Caco-2 (cell line): ENCODE measurements around the gene TMEM19. TPM values are rescaled to one million over a fixed set of nuclear protein-coding genes. Genes with fewer than 3 reads are reported as not detected.

Experiments used
- BruUV-seq: library from RNA; stranded (reverse); fragments of 400-500 nt; replicated peaks from 2 replicates; lab custom pipeline; 2021; lab: Mats Ljungman, UMichigan
- CTCF ChIA-PET: fragments of 300-600 bp; sonication (Branson Sonifier 250); formaldehyde crosslinking; loops from one replicate; lab custom pipeline; 2022; ENCODE audit warnings: antibody characterized with exemption; lab: Charles Lee
- POLR2A ChIA-PET: fragments of 300-600 bp; sonication (Branson Sonifier 250); formaldehyde crosslinking; loops from one replicate; lab custom pipeline; 2022; ENCODE audit warnings: antibody characterized with exemption; lab: Charles Lee
- DNase-seq, 2 experiments: peaks; one replicate each; pipeline versions ENCODE4 v3.0.0 to v3.0.0-alpha.2; 2020 to 2022
- H3K27me3 ChIP-seq: replicated peaks from 2 replicates; pipeline ENCODE4 v1.6.0; 2011; ENCODE audit warnings: low read length; ENCODE audit not compliant: control insufficient read depth, insufficient read depth
- H3K36me3 ChIP-seq: 2 replicates; pipeline ENCODE4 v1.5.1; 2011; ENCODE audit warnings: low read length; ENCODE audit not compliant: control insufficient read depth, insufficient read depth
- H3K4me1 ChIP-seq: fragments of 250-450 bp; sonication (Bioruptor Pico); 2 replicates; pipeline ENCODE4 v1.5.1; 2020; ENCODE audit warnings: mild to moderate bottlenecking
- H3K4me3 ChIP-seq: 2 replicates; pipeline ENCODE4 v1.5.1; 2011; ENCODE audit warnings: low read depth, mild to moderate bottlenecking, control low read depth, low read length
- H3K9me3 ChIP-seq: fragments of 250-450 bp; sonication (Bioruptor Pico); 2 replicates; pipeline ENCODE4 v1.5.1; 2020; ENCODE audit warnings: mild to moderate bottlenecking, moderate library complexity
- H3K27ac Mint-ChIP-seq: one replicate; pipeline ENCODE4 v1.8.0; 2022; ENCODE audit warnings: mixed read lengths; ENCODE audit not compliant: unreplicated experiment
- H3K27me3 Mint-ChIP-seq: one replicate; pipeline ENCODE4 v1.8.0; 2022; ENCODE audit warnings: mixed read lengths; ENCODE audit not compliant: insufficient read depth, unreplicated experiment
- H3K36me3 Mint-ChIP-seq: one replicate; pipeline ENCODE4 v1.8.0; 2022; ENCODE audit warnings: mild to moderate bottlenecking, mixed read lengths; ENCODE audit not compliant: insufficient read depth, unreplicated experiment
- H3K4me1 Mint-ChIP-seq: one replicate; pipeline ENCODE4 v1.8.0; 2022; ENCODE audit warnings: low read depth, mixed read lengths; ENCODE audit not compliant: unreplicated experiment
- H3K4me3 Mint-ChIP-seq: one replicate; pipeline ENCODE4 v1.8.0; 2022; ENCODE audit warnings: mild to moderate bottlenecking, moderate library complexity, mixed read lengths; ENCODE audit not compliant: unreplicated experiment
- H3K9me3 Mint-ChIP-seq: one replicate; pipeline ENCODE4 v1.8.0; 2022; ENCODE audit warnings: mixed read lengths; ENCODE audit not compliant: unreplicated experiment
- CTCF ChIP-seq, 2 experiments: fragments of 200-600 bp in 1 of 2; IDR thresholded peaks; 1 replicate in 1 of 2; 2 replicates in 1 of 2; pipeline versions ENCODE4 v1.5.1 to v1.8.0; 2011 to 2022; ENCODE audit warnings: antibody characterized with exemption in 1 of 2, control low read depth in 1 of 2, inconsistent platforms in 1 of 2, low read depth in 1 of 2, low read length in 1 of 2, mild to moderate bottlenecking in 1 of 2, moderate library complexity in 1 of 2; ENCODE audit not compliant: insufficient read depth in 1 of 2, severe bottlenecking in 1 of 2, unreplicated experiment in 1 of 2
- intact Hi-C: fragments of 100-400 bp; cut with micrococcal nuclease; formaldehyde crosslinking; loops from one replicate; pipeline ENCODE4 v1.10.0; 2022; ENCODE audit not compliant: unreplicated experiment
- total RNA-seq: library from RNA; stranded (reverse); gene quantifications from 2 replicates; pipeline ENCODE4 v1.2.3, GENCODE V29; 2022

The TMEM19 gene
- total RNA-seq, 1 experiment from 2014 or later: 24.2 TPM

DNA sequence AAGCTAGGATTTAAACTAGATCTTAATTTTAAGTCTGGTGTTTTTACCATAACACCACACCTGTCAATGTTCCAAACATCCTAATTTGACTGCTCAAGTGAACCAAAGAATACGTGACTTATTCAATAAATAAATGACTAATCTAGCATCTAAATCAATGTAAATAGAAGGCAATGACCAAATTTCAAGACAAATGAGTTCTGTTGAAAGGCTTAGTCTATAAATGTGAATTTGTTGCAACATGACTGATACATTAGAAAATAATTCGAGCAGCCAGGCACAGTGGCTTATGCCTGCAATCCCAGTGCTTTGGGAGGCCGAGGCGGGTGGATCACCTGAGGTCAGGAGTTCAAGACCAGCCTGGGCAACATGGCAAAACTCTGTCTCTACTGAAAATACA is 37.3 kb upstream of the TMEM19 start:
- Histone ChIP-seq H3K4me1 (no peaks in the 10 kb centered on the region; the same call in 1 of the 2 replicates), H3K27me3 (no peaks in the 10 kb centered on the region), H3K4me3 (no peak overlapping the region), H3K36me3 (no peaks in the 10 kb centered on the region), H3K9me3 (no peaks in the 10 kb centered on the region)
- POLR2A ChIA-PET: no interaction called here
- H3K4me3 Mint-ChIP-seq: no peak overlapping the region
- TF ChIP-seq CTCF (IDR thresholded peaks at IDR 0.05; ENCODE audit: insufficient read depth in 1 of 2, low read depth in 1 of 2, low read length in 1 of 2, severe bottlenecking in 1 of 2, unreplicated experiment in 1 of 2): no peak
- no peak overlapping the region for H3K27ac Mint-ChIP-seq
- DNase-seq: no peak
- H3K27me3 Mint-ChIP-seq: no peaks in the 10 kb centered on the region
- CTCF ChIA-PET: interaction anchor here (0.7 kb wide), 1 partner anchor 12 kb away, joined by 3 read pairs; no protein-coding TSS in a partner anchor
- H3K36me3 Mint-ChIP-seq: peaks cover 46% of the 10 kb centered on the region
- peaks cover 15% of the 10 kb centered on the region for H3K4me1 Mint-ChIP-seq
- no TSS peak for BruUV-seq
- intact Hi-C loops: no loop called here
- H3K9me3 Mint-ChIP-seq: peaks cover 9% of the 10 kb centered on the region

DNA sequence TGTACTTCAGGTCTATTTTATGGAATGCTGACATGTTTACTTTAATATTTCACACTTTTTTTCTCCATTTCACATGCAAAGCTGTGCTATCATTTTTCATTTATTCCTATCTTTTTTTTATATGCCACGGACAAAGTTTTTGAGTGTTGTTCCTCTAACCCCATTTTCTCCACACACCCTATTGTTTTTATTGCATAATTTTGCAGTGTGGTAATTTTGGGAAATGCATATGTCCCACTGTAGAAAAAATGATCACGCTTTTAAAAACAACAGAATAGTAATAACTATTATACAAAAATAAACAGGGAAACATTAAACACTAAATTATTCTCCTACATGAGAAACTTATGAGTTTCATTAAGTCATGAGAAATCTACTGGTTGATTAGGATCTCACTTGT is 36.5 kb upstream of the TMEM19 start:
- H3K27me3 ChIP-seq: no peaks in the 10 kb centered on the region
- no peaks in the 10 kb centered on the region for H3K4me1 ChIP-seq
- ChIA-PET CTCF (no interaction called here), POLR2A (no interaction called here)
- DNase-seq: no peak
- Mint-ChIP-seq H3K4me3 (no peak overlapping the region), H3K36me3 (peaks cover 38% of the 10 kb centered on the region), H3K9me3 (peaks cover 1% of the 10 kb centered on the region), H3K4me1 (peaks cover 7% of the 10 kb centered on the region), H3K27me3 (no peaks in the 10 kb centered on the region), H3K27ac (no peak overlapping the region)
- no TSS peak for BruUV-seq
- no peak overlapping the region for H3K4me3 ChIP-seq
- no peaks in the 10 kb centered on the region for H3K36me3 ChIP-seq
- intact Hi-C loops: no loop called here
- TF ChIP-seq CTCF (IDR thresholded peaks at IDR 0.05; ENCODE audit: insufficient read depth in 1 of 2, low read depth in 1 of 2, low read length in 1 of 2, severe bottlenecking in 1 of 2, unreplicated experiment in 1 of 2): no peak
- no peaks in the 10 kb centered on the region for H3K9me3 ChIP-seq

- no peak overlapping the region for H3K4me3 ChIP-seq
- BruUV-seq: no TSS peak
- H3K36me3 ChIP-seq: no peaks in the 10 kb centered on the region
- H3K27me3 ChIP-seq: no peaks in the 10 kb centered on the region
- TF ChIP-seq CTCF (IDR thresholded peaks at IDR 0.05; ENCODE audit: insufficient read depth in 1 of 2, low read depth in 1 of 2, low read length in 1 of 2, severe bottlenecking in 1 of 2, unreplicated experiment in 1 of 2): no peak
- Mint-ChIP-seq H3K27me3 (no peaks in the 10 kb centered on the region), H3K9me3 (no peaks in the 10 kb centered on the region), H3K4me3 (no peak overlapping the region), H3K4me1 (no peaks in the 10 kb centered on the region), H3K27ac (no peak overlapping the region), H3K36me3 (peaks cover 29% of the 10 kb centered on the region)
- ChIA-PET CTCF (no interaction called here), POLR2A (no interaction called here)
- intact Hi-C loops: no loop called here
- DNase-seq: no peak
- H3K9me3 ChIP-seq: no peaks in the 10 kb centered on the region
- H3K4me1 ChIP-seq: no peaks in the 10 kb centered on the region
Observed at GRCh38 chr12:71652656-71653055, 33.2 kb upstream of the TMEM19 start.
